ENCODE data around the gene YJEFN3. TPM values are rescaled to one million over a fixed set of nuclear protein-coding genes. Genes with fewer than 3 reads are reported as not detected.
A peak's percentile ranks its signal among the peaks of the same experiment; 100 is the strongest.

YJEFN3 gene, protein sequence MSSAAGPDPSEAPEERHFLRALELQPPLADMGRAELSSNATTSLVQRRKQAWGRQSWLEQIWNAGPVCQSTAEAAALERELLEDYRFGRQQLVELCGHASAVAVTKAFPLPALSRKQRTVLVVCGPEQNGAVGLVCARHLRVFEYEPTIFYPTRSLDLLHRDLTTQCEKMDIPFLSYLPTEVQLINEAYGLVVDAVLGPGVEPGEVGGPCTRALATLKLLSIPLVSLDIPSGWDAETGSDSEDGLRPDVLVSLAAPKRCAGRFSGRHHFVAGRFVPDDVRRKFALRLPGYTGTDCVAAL
- 1 to 10 TPM; 7.4 to 9.9 TPM for total RNA-seq

DNA sequence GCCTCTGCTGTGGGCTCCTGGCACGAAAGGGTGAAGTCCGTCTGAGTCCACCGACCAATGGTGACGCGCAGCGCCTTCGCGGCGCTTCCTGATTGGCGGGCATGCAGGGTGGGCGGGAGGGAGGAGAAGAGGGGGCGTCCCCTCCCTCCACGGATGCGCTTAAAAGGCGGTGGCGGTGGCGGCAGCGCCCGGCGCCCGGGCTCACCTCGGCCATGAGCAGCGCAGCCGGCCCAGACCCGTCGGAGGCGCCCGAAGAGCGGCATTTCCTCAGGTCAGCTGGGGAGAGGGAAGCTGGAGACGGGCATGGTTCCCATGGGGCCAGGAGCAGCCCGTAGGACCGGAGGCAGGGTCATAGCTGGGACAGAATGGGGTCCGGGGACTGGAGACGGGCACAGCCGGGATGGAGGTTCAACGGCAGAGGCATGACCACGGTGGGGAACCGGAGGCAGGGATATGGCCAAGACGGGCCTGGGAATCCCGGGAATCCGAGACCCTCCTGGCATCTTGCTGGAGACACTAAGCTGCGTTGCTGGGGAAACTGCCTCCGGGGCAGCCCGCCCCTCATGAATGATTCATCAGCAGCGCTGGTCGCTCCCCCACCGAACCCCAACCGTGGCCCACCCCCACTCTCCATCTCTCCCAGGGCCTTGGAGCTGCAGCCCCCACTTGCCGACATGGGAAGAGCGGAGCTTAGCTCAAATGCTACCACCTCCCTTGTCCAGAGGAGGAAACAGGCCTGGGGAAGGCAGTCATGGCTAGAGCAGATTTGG lies at the start of gene YJEFN3:
Gene YJEFN3, plus strand, starts transcription at position 191 of the 770 bp plus-strand sequence. Its CDS starts 22 bp downstream, at position 213.
- H3K36me3 Mint-ChIP-seq, result peaks cover 3% of the 10 kb centered on the region
- H3K4me1 Mint-ChIP-seq, result peaks cover 16% of the 10 kb centered on the region
- CTCF ChIA-PET, result interaction anchor here (1.1 to 8.0 kb wide), 4 partner anchors 13 to 115 kb away, joined by 3 to 119 read pairs (median 8); partner anchors contain the start of genes GMIP, NDUFA13 and TSSK6

DNA sequence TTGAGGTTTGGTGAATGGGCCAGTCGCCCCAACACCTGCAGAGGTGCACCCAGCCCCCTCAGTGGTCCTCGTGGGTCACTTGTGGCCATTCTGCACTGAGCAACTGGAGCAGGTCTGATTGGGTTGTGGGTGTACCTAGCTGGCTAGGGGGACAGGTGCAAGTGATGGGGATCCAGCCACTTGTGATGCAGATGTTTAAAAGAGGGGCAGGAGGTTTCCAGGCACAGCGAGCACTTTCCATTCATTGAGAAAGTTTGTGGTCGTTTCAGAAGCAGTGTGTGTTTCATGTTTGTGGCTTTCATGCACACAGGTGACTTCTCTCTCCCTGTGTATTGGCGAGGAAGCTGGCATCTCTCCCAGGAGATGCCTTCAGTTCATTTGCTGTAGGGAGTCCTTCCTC lies 48.0 kb upstream of the YJEFN3 start:
- H3K27ac Mint-ChIP-seq, result peak overlapping the region; percentile 57
- ATAC-seq (peak; percentile 59), DNase-seq (no peak)
- H3K36me3 Mint-ChIP-seq, result peaks cover 16% of the 10 kb centered on the region
- no peaks in the 10 kb centered on the region for H3K27me3 Mint-ChIP-seq
- peaks cover 57% of the 10 kb centered on the region for H3K4me1 Mint-ChIP-seq
- CTCF ChIA-PET, result interaction anchor here (1.3 kb wide), 1 partner anchor 21 kb away, joined by 3 read pairs; no protein-coding TSS in a partner anchor
- H3K4me3 Mint-ChIP-seq, result no peak overlapping the region
- no peaks in the 10 kb centered on the region for H3K9me3 Mint-ChIP-seq (ENCODE audit: low read depth)

More for the DNA sequence above, at the start of gene YJEFN3:
- ATAC-seq (no peak), DNase-seq (no peak)
- Mint-ChIP-seq H3K9me3 (ENCODE audit: low read depth) (no peaks in the 10 kb centered on the region), H3K27ac (no peak within 1 kb of the TSS), H3K27me3 (no peaks in the 10 kb centered on the region), H3K4me3 (no peak within 1 kb of the TSS)

DNA sequence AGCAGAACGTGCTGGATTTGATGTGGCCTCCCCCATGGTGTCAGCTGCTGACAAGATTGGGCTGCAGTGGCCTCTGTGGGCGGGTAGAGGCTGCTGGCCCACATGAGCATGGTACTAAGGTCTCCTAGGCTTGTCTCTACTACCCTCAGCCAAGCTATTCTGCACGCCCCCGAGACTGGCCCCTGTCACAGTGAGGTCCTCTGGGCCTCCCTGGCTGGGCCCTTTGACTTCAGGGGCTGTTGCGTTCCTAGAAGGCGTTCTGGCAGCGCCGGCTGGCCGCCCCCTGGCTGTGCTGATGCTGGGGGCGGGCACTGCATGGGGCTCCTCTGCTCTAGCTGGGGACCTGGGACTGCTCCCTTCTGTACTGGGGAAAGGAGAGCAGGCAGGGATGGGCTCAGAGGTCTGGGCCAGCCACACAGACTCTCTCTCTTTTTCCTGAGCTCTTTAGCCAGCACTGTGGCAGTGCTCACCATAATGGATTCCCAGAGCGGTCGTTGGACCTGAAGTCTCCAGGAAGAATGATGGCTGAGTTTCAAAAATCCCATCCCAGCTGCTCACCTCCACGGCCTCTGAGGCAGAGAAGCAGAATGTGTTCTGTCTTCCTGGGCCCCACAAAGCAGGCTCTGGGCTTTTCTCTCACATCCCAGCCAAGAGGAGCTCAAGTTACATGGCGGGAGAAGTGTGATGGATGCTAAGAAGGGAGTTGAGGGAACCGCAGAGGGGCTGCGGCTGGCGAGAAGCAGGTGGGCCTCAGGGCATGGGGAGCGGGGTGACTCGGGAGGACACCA lies 45.7 kb upstream of the YJEFN3 start:
- no peak for DNase-seq
- Mint-ChIP-seq H3K27ac (peak overlapping the region; percentile 8), H3K4me3 (no peak overlapping the region), H3K27me3 (no peaks in the 10 kb centered on the region), H3K9me3 (ENCODE audit: low read depth) (no peaks in the 10 kb centered on the region), H3K36me3 (peaks cover 15% of the 10 kb centered on the region), H3K4me1 (peaks cover 50% of the 10 kb centered on the region)
- CTCF ChIA-PET, result interaction anchor here (1.4 kb wide), 1 partner anchor 103 kb away, joined by 4 read pairs; no protein-coding TSS in a partner anchor
- ATAC-seq, result no peak

DNA sequence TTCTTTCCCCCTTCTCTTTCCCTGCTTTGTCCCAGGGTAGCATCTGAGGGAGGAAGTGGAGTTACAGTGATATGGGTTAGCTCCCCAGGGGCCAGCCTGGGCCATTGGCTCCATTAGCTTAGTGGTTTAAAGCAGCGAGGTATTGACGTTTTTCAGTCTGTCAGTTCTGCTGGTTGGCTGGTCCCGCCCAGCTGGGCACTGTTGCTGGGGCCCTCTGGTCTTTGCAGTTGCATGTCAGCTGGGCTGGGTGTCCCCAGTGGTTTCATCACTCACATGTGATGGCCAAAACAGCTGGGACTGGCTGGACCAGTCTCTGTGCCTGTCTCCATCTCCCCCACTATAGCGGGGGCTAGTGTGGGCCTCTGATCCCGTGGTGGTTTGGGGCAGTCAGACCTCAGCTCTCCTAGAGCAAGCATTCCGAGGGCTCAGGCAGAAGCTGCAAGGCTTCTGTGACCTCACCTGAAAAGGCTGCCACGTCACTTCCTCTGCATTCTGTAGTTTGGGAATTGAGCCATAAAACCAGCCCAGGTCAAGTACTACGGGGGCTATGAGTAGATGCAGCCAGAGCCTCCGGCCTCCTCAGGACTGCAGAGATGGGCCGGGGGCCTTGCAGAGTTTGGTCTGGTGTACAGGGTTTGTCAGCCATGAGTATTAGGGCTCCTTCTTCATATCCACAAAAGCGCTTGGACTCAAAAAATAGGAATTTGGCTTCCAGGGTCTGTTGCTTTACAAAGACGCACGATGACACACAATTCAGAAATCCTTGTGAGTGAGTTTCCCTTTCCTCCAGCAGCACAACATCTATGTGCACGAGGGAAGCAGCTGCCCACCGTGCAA lies 43.3 kb upstream of the YJEFN3 start:
- peak overlapping the region; percentile 67 for H3K27ac Mint-ChIP-seq
- H3K4me3 Mint-ChIP-seq, result no peak overlapping the region
- no peaks in the 10 kb centered on the region for H3K27me3 Mint-ChIP-seq
- DNase-seq, result no peak
- CTCF ChIA-PET, result interaction anchor here (0.9 to 1.2 kb wide), 3 partner anchors 26 to 124 kb away, joined by 3 to 4 read pairs (median 3); partner anchors contain the start of genes NDUFA13 and TSSK6
- peaks cover 6% of the 10 kb centered on the region for H3K36me3 Mint-ChIP-seq
- ATAC-seq, result no peak
- no peaks in the 10 kb centered on the region for H3K9me3 Mint-ChIP-seq (ENCODE audit: low read depth)
- H3K4me1 Mint-ChIP-seq, result peaks cover 59% of the 10 kb centered on the region

DNA sequence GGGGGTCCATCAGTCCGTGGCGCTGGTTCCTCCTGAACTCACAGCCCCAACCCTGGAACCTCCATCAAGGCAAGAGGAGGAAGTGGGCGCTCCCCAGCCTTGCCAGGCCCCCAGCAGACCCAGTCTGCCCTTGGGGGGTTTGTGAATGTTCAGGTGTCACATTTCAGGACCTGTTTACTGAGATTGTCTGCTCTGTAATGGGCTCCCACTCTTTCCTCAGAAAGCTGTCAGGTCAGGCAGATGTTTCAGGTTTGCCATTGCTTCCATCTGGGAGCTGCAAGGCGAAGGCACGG lies 42.8 kb upstream of the YJEFN3 start:
- H3K4me3 Mint-ChIP-seq, result no peak overlapping the region
- no peak for DNase-seq
- H3K4me1 Mint-ChIP-seq, result peaks cover 55% of the 10 kb centered on the region
- H3K27ac Mint-ChIP-seq, result no peak overlapping the region
- CTCF ChIA-PET, result interaction anchor here (1.2 kb wide), 1 partner anchor 30 kb away, joined by 4 read pairs; the partner anchor contains the start of genes NDUFA13 and TSSK6
- ATAC-seq, result no peak
- no peaks in the 10 kb centered on the region for H3K9me3 Mint-ChIP-seq (ENCODE audit: low read depth)
- peaks cover 7% of the 10 kb centered on the region for H3K36me3 Mint-ChIP-seq
- no peaks in the 10 kb centered on the region for H3K27me3 Mint-ChIP-seq

DNA sequence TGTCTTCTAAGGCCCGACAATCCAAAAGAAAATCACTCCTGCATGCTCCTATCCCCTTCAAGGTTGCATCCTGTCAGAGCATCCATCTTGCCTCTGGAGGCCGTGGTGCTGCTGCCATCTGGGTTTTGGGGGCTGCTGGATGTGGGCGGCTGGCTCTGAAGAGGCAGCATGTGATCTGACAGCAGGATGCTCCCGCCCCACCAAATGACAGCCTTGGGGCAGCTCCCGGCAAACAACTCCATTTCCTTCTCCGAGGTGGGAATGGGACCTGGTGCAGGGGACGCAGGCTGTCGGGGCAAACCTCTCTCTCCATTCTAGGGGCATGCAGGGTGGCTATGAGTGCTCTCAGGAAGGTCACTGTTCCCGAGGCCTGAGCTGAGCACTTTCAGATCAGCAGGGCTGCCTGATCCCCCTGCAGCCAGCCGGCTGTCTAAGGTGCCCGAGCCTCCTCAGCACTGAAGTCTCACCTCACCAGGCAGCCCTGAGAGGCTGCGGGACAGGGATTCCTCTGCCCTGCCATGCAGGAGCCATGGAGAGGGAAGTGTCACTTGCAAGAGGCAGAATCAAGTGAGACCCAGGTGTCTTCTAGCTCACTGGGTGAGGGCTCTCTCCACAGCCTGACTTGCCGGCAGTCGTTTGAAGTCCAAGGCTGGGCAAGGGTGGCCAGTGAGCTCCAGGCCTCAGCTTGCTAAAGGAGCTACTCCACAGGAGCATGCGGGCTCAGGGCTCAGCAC lies 42.2 kb upstream of the YJEFN3 start:
- Mint-ChIP-seq H3K27ac (peak overlapping the region; percentile 17), H3K4me3 (no peak overlapping the region), H3K36me3 (peaks cover 7% of the 10 kb centered on the region), H3K9me3 (ENCODE audit: low read depth) (no peaks in the 10 kb centered on the region), H3K4me1 (peaks cover 49% of the 10 kb centered on the region), H3K27me3 (no peaks in the 10 kb centered on the region)
- ATAC-seq (no peak), DNase-seq (no peak)
- CTCF ChIA-PET, result interaction anchor here (5.1 kb wide), 1 partner anchor 80 kb away, joined by 62 read pairs; the partner anchor contains the start of gene GATAD2A

DNA sequence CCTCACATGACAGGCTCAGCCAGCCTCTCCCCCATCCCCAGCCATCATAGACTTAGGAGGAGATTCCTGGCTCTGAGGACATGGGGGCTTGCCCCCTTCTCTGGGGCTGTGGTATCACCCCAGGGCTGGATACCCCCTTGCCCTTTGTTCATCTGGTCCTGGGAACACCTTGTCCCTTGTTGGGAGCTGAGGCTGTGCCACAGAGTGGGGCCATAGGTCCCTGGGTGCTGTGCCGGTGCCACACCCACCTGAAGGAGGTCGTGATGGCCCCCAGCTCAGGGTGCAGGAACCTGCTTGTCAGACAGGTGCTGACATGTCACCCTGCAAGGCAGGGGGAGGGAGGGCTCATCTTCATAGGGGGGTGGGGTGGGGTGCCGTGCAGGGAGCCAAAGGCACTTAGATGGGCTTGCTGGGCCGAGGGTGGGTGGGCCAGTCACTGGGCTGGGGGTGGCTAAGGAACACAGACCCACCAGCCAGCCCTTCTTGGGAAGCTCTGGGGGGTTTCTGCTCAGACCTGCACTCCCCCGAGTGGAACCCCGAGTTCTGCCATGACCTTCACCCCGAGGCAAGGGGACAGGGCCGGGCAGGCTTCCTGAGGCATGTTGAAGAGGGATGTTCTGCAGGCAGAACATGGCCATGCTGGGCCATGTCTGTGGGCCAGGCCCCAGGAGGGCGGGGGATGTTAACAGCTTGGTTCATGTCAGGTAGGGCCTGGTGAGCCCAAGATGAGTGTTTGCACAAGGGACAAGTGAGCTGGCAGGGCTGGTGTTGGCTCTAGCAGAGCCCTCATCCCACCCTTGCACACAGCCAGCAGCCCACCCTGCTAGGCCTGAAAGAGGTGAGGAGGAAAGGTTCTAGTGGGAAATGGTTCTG lies 41.4 kb upstream of the YJEFN3 start:
- Mint-ChIP-seq H3K4me3 (no peak overlapping the region), H3K27ac (peak overlapping the region; percentile 95), H3K27me3 (no peaks in the 10 kb centered on the region), H3K4me1 (peaks cover 48% of the 10 kb centered on the region), H3K36me3 (peaks cover 6% of the 10 kb centered on the region), H3K9me3 (ENCODE audit: low read depth) (no peaks in the 10 kb centered on the region)
- no peak for ATAC-seq
- CTCF ChIA-PET, result interaction anchor here (0.8 to 5.9 kb wide), 8 partner anchors 11 to 123 kb away, joined by 3 to 145 read pairs (median 15); partner anchors contain the start of gene GATAD2A
- no peak for DNase-seq

DNA sequence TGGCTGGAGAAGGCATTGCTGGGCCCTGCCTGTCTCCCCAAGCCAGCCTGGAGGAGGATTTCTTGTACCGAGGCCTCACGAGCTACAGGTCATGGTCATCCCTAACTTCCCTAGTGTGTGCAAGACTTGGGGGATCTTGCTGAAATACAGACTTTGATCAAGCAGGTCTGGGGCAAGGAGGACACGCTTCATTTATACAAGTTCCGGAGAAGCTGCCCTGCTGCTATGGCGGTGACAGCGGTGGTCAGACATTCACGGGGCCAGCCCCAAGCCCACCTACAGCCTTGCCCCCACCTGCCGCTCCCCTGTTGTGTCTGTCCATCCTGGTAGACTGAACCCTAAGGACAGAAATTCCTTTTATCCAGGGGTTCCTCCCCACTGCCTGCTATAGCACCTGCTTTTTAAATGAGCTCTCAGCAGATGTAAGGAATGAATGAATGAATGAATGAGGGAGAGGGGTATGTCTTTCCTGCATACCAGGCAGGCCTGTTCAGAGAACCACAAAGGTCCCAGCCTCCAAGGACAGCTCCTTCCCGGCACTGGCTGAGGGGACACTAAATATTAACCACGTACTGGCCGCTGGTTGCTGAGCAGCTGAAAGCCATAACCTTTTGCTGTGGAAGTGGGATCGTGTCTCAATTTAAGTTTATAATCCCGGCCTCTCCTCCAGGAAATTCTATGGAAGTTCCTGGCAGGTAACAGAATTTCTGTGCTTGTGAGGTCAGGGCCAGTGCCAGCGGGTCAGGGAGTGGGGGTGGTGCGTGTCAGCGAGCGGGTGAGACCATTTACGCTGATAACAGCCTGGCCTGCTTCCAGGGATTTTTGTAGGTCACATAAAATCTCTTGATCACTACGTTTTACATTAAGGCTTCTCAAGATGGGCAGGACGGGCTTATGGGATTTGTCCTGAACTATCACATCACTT lies 40.5 kb upstream of the YJEFN3 start:
- no peak for DNase-seq
- no peaks in the 10 kb centered on the region for H3K27me3 Mint-ChIP-seq
- ATAC-seq, result no peak
- no peaks in the 10 kb centered on the region for H3K9me3 Mint-ChIP-seq (ENCODE audit: low read depth)
- peaks cover 7% of the 10 kb centered on the region for H3K36me3 Mint-ChIP-seq
- CTCF ChIA-PET, result interaction anchor here (0.8 to 5.9 kb wide), 12 partner anchors 12 to 342 kb away, joined by 3 to 145 read pairs (median 11); partner anchors contain the start of genes GATAD2A and NDUFA13
- peaks cover 46% of the 10 kb centered on the region for H3K4me1 Mint-ChIP-seq
- peak overlapping the region; percentile 43 for H3K4me3 Mint-ChIP-seq
- H3K27ac Mint-ChIP-seq, result peak overlapping the region; percentile 95

DNA sequence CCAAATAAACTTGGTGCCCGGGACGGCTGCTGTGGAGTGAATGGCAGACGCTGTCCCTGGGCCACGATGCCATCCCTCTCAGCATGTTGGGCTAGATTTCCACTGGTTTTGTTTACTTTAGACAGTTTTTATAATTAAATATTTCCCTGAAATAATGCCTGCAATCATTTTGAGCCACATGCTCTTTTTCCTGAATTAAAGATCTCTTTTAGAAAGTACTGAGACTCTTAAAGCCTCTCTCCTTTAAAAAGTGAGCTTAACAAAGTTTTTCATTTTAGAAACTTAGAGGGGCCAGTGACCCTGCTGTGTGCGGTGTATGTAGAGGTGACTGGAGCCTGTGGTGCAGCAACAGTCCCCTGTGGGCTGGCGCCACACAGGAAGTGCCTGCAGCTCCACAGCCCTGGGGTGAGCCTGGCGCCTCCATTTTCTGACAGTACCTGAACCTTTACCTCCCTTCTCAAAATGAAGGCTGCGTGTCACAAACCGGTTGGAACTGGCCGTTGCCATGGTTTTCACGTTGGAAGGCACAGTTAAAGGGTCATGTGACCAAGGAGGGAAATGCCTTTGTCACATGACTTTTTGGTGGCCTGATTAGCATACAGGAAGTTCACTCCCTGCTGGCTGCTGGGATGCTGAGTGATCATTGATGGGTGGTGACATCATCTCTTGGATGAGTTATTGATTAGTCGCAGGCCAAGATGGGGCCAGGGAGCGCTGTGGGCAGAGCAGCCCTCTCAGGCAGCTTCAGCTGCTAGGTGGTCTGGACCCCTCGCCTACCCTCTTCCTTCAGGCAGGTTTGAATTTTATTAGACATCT lies 39.6 kb upstream of the YJEFN3 start:
- Mint-ChIP-seq H3K27ac (peak overlapping the region; percentile 95), H3K27me3 (no peaks in the 10 kb centered on the region), H3K4me3 (peak overlapping the region; percentile 43), H3K4me1 (peaks cover 44% of the 10 kb centered on the region), H3K9me3 (ENCODE audit: low read depth) (no peaks in the 10 kb centered on the region), H3K36me3 (peaks cover 11% of the 10 kb centered on the region)
- CTCF ChIA-PET, result interaction anchor here (0.9 to 5.9 kb wide), 24 partner anchors 13 to 343 kb away, joined by 3 to 145 read pairs (median 10); partner anchors contain the start of genes GATAD2A and NDUFA13
- ATAC-seq, result peak; percentile 87
- peak; percentile 99 for DNase-seq

DNA sequence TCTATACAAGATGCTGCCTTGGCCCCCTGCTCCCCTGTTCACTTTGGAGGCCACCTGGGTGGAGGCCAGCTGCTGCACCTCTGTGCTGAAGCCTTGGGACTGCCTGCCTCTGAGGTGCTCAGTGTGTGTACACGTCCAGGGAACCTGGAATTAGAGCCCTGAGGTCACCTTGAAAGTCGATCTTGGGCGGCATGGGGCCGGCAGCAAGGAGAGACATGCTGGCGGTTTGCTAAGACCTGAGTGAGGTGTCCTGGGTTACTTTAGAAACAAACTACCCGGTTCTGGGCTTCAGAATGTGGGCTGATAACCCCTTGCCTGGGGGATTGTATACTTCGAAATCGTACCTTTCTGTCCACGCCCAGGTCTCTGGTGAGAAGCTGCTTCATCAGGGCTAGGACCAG lies 38.9 kb upstream of the YJEFN3 start:
- Mint-ChIP-seq H3K4me3 (peak overlapping the region; percentile 43), H3K27me3 (no peaks in the 10 kb centered on the region), H3K4me1 (peaks cover 44% of the 10 kb centered on the region), H3K27ac (peak overlapping the region; percentile 95), H3K36me3 (peaks cover 16% of the 10 kb centered on the region), H3K9me3 (ENCODE audit: low read depth) (no peaks in the 10 kb centered on the region)
- DNase-seq (no peak), ATAC-seq (peak; percentile 6)
- CTCF ChIA-PET, result interaction anchor here (0.7 to 5.9 kb wide), 40 partner anchors 14 to 900 kb away, joined by 3 to 145 read pairs (median 6); partner anchors contain the start of genes BORCS8, GATAD2A, NDUFA13 and RFXANK
